ENCODE data around the gene OXCT2.
"Not testable (repeated sequence)": the region's sequence is repeated elsewhere in the genome, so short reads cannot be mapped to it uniquely, and the experiment has no call there.

DNA sequence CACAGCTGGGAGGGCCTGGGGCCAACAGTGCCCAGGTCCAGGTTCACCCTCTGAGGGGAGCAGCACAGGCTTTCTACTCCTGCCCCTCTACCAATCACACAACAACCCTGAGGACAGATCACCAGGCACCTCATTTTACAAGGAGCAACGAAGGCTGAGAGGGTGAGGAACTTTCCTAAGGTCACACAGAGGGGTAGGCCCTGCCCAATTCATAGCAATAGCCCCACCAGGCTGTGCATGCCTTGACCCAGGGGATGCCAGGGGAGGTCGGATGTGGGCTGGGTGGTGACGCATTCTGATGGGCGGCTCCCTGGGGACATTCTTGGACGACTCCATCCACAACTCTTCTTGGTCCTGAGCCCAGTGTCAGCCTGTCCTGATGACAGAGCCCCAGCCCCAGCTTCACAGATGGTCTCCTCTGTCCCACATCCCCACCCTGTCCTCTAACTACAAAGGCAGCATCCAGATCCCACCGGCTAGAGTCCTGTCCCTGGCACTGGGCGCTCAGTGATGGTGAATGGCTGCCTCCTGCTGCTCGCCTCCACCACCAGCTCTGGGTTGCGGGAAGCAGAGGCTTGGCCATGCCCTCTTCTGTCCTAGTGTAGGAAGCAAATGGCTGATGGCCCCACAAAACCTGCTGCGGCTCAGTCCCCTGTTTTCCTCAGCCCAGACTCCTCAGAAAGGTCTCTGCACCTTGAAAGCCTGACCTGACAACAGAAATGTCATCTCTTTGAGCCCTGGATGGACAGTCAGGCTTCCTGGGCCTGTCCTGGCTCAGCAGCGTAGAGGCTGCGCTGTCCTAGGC, 15.4 kb upstream of the OXCT2 start:
- TF ChIP-seq, protein P1, sequence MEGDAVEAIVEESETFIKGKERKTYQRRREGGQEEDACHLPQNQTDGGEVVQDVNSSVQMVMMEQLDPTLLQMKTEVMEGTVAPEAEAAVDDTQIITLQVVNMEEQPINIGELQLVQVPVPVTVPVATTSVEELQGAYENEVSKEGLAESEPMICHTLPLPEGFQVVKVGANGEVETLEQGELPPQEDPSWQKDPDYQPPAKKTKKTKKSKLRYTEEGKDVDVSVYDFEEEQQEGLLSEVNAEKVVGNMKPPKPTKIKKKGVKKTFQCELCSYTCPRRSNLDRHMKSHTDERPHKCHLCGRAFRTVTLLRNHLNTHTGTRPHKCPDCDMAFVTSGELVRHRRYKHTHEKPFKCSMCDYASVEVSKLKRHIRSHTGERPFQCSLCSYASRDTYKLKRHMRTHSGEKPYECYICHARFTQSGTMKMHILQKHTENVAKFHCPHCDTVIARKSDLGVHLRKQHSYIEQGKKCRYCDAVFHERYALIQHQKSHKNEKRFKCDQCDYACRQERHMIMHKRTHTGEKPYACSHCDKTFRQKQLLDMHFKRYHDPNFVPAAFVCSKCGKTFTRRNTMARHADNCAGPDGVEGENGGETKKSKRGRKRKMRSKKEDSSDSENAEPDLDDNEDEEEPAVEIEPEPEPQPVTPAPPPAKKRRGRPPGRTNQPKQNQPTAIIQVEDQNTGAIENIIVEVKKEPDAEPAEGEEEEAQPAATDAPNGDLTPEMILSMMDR (IDR thresholded peaks at IDR 0.05; ENCODE audit: insufficient read depth, low read length) = not testable (repeated sequence)
- TF ChIP-seq SPI1 (IDR thresholded peaks at IDR 0.05; ENCODE audit: borderline replicate concordance, low read depth); GABPA (IDR thresholded peaks at IDR 0.05; ENCODE audit: low read depth); POLR2AphosphoS5 (IDR thresholded peaks at IDR 0.05; ENCODE audit: low read depth): not testable (repeated sequence)

Data from HL-60 (cell line).